ENCODE measurements around the gene KRTAP10-4. TPM values are rescaled to one million over a fixed set of nuclear protein-coding genes. Genes with fewer than 3 reads are reported as not detected.

KRTAP10-4 gene
- total and polyA plus RNA-seq, 4 donors, result not detected

DNA sequence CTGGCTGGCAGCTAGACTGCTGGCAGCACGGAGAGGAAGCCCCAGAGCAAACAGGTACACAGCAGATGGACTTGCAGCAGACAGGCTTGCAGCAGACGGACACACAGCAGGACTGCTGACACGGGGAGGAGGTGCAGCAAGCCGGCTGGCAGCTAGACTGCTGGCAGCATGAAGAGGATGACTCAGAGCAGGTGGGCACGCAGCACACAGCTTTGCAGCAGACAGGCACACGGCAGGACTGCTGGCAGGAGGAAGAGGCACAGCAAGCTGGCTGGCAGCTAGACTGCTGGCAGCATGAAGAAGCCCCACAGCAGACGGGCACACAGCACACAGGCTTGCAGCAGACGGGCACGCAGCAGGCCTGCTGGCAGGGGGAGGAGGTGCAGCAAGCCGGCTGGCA lies 22.7 kb upstream of the KRTAP10-4 start:
- no peak overlapping the region for H3K4me3 ChIP-seq (ENCODE audit: low read depth in 1 of 3, low read length in 3 of 3)
- no peaks in the 10 kb centered on the region for H3K36me3 ChIP-seq (ENCODE audit: control insufficient read depth in 4 of 4, insufficient read depth in 3 of 4, low read depth in 1 of 4, low read length in 3 of 4)
- no peaks in the 10 kb centered on the region for H3K4me1 ChIP-seq (ENCODE audit: control insufficient read depth in 4 of 4, insufficient read depth in 4 of 4, low read length in 3 of 4)
- H3K27me3 ChIP-seq (ENCODE audit: control insufficient read depth in 4 of 4, insufficient read depth in 4 of 4, low read length in 3 of 4), result peaks cover 0 to 2% (median 0%) of the 10 kb centered on the region in 4 donors
- WGBS, result 64% methylated on average over 10 of the region's 10 CpGs
- H3K9ac ChIP-seq (ENCODE audit: low read depth in 1 of 2, low read length in 2 of 2), result no peak overlapping the region
- no peak overlapping the region for H3K27ac ChIP-seq (ENCODE audit: low read depth in 1 of 2, low read length in 2 of 2)
- TF ChIP-seq, protein P1, sequence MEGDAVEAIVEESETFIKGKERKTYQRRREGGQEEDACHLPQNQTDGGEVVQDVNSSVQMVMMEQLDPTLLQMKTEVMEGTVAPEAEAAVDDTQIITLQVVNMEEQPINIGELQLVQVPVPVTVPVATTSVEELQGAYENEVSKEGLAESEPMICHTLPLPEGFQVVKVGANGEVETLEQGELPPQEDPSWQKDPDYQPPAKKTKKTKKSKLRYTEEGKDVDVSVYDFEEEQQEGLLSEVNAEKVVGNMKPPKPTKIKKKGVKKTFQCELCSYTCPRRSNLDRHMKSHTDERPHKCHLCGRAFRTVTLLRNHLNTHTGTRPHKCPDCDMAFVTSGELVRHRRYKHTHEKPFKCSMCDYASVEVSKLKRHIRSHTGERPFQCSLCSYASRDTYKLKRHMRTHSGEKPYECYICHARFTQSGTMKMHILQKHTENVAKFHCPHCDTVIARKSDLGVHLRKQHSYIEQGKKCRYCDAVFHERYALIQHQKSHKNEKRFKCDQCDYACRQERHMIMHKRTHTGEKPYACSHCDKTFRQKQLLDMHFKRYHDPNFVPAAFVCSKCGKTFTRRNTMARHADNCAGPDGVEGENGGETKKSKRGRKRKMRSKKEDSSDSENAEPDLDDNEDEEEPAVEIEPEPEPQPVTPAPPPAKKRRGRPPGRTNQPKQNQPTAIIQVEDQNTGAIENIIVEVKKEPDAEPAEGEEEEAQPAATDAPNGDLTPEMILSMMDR (IDR thresholded peaks at IDR 0.05; ENCODE audit: low read depth, low read length, missing input control), result no peak
- TF ChIP-seq FOXA1 (IDR thresholded peaks at IDR 0.05), result no peak
- TF ChIP-seq NR2F2 (IDR thresholded peaks at IDR 0.05), result no peak
- no peak for DNase-seq (ENCODE audit: low spot score)
- H3K9me3 ChIP-seq (ENCODE audit: control insufficient read depth in 4 of 4, low read length in 3 of 4), result no peaks in the 10 kb centered on the region

DNA sequence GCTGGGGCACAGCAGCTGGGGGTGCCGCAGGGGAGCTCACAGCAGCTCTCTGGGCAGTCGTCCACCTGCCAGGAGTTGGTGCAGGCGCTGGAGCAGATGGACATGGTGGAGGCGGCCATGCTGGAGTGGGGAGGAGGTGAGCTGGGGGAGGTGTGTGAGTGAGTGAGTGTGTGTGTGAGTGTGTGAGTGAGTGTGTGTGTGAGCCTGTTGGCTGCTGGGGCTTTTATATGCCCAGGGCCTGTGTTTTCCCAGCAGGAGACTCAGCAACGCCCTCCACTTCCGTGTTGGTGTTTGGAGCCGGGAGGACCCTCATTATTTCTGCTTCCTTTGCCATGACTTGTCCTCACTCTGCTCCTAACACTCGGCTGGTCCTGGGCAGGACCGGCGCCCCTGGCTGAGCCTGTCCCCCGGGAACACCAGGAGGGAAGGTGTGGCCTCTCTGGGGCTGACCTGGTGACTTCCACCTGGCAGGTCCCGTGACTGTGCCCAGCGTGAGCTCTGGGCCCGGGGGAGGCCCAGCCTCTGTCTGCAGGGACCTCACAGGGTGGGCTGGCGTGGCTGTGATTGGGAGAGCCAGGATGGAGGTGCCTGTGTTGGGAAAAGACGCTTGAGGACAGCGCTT lies 22.1 kb upstream of the KRTAP10-4 start, which contains the start of gene KRTAP10-2:
Gene KRTAP10-2, minus strand, starts transcription at position 166 of the 622 bp plus-strand sequence. Its CDS starts 47 bp downstream, at position 119.
- Histone ChIP-seq H3K36me3 (ENCODE audit: control insufficient read depth in 4 of 4, insufficient read depth in 3 of 4, low read depth in 1 of 4, low read length in 3 of 4) (no peaks in the 10 kb centered on the region), H3K9me3 (ENCODE audit: control insufficient read depth in 4 of 4, low read length in 3 of 4) (no peaks in the 10 kb centered on the region), H3K4me3 (ENCODE audit: low read depth in 1 of 3, low read length in 3 of 3) (no peak within 1 kb of the TSS), H3K4me1 (ENCODE audit: control insufficient read depth in 4 of 4, insufficient read depth in 4 of 4, low read length in 3 of 4) (no peaks in the 10 kb centered on the region), H3K27me3 (ENCODE audit: control insufficient read depth in 4 of 4, insufficient read depth in 4 of 4, low read length in 3 of 4) (peaks cover 0 to 2% (median 0%) of the 10 kb centered on the region in 4 donors), H3K27ac (ENCODE audit: low read depth in 1 of 2, low read length in 2 of 2) (no peak within 1 kb of the TSS), H3K9ac (ENCODE audit: low read depth in 1 of 2, low read length in 2 of 2) (no peak within 1 kb of the TSS)
- DNase-seq (ENCODE audit: low spot score), result peak; percentile 14
- no peak for TF ChIP-seq SP1 (IDR thresholded peaks at IDR 0.05)
- TF ChIP-seq, protein P2, sequence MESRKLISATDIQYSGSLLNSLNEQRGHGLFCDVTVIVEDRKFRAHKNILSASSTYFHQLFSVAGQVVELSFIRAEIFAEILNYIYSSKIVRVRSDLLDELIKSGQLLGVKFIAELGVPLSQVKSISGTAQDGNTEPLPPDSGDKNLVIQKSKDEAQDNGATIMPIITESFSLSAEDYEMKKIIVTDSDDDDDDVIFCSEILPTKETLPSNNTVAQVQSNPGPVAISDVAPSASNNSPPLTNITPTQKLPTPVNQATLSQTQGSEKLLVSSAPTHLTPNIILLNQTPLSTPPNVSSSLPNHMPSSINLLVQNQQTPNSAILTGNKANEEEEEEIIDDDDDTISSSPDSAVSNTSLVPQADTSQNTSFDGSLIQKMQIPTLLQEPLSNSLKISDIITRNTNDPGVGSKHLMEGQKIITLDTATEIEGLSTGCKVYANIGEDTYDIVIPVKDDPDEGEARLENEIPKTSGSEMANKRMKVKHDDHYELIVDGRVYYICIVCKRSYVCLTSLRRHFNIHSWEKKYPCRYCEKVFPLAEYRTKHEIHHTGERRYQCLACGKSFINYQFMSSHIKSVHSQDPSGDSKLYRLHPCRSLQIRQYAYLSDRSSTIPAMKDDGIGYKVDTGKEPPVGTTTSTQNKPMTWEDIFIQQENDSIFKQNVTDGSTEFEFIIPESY (IDR thresholded peaks at IDR 0.05), result no peak
- no peak for TF ChIP-seq YY1 (IDR thresholded peaks at IDR 0.05)
- TF ChIP-seq HNF4A (conservative IDR thresholded peaks at IDR 0.05), result no peak
- no peak for TF ChIP-seq HNF4G (IDR thresholded peaks at IDR 0.05)
- TF ChIP-seq RAD21 (IDR thresholded peaks at IDR 0.05), result no peak
- no peak for TF ChIP-seq EGR1 (IDR thresholded peaks at IDR 0.05; ENCODE audit: low read depth in 2 of 2)
- no peak for TF ChIP-seq NR2F2 (IDR thresholded peaks at IDR 0.05)
- TF ChIP-seq TAF1 (conservative IDR thresholded peaks at IDR 0.05), result no peak
- no peak for TF ChIP-seq FOXA1 (IDR thresholded peaks at IDR 0.05)
- TF ChIP-seq, protein P3, sequence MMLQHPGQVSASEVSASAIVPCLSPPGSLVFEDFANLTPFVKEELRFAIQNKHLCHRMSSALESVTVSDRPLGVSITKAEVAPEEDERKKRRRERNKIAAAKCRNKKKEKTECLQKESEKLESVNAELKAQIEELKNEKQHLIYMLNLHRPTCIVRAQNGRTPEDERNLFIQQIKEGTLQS (IDR thresholded peaks at IDR 0.05), result no peak
- TF ChIP-seq GABPA (IDR thresholded peaks at IDR 0.05 in 1 of 2, conservative IDR thresholded peaks at IDR 0.05 in 1 of 2), result no peak
- TF ChIP-seq JUND (IDR thresholded peaks at IDR 0.05), result no peak
- TF ChIP-seq, protein P4, sequence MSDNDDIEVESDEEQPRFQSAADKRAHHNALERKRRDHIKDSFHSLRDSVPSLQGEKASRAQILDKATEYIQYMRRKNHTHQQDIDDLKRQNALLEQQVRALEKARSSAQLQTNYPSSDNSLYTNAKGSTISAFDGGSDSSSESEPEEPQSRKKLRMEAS (IDR thresholded peaks at IDR 0.05), result no peak
- TF ChIP-seq FOXA2 (IDR thresholded peaks at IDR 0.05), result no peak
- no peak for TF ChIP-seq RXRA (IDR thresholded peaks at IDR 0.05)
- TF ChIP-seq, protein P5, sequence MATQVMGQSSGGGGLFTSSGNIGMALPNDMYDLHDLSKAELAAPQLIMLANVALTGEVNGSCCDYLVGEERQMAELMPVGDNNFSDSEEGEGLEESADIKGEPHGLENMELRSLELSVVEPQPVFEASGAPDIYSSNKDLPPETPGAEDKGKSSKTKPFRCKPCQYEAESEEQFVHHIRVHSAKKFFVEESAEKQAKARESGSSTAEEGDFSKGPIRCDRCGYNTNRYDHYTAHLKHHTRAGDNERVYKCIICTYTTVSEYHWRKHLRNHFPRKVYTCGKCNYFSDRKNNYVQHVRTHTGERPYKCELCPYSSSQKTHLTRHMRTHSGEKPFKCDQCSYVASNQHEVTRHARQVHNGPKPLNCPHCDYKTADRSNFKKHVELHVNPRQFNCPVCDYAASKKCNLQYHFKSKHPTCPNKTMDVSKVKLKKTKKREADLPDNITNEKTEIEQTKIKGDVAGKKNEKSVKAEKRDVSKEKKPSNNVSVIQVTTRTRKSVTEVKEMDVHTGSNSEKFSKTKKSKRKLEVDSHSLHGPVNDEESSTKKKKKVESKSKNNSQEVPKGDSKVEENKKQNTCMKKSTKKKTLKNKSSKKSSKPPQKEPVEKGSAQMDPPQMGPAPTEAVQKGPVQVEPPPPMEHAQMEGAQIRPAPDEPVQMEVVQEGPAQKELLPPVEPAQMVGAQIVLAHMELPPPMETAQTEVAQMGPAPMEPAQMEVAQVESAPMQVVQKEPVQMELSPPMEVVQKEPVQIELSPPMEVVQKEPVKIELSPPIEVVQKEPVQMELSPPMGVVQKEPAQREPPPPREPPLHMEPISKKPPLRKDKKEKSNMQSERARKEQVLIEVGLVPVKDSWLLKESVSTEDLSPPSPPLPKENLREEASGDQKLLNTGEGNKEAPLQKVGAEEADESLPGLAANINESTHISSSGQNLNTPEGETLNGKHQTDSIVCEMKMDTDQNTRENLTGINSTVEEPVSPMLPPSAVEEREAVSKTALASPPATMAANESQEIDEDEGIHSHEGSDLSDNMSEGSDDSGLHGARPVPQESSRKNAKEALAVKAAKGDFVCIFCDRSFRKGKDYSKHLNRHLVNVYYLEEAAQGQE (IDR thresholded peaks at IDR 0.05), result no peak
- TF ChIP-seq, protein P1 (IDR thresholded peaks at IDR 0.05; ENCODE audit: low read depth, low read length, missing input control), result no peak
- 70% methylated on average over 17 of the region's 17 CpGs for WGBS
